ENCODE results near the gene CDK5RAP2. TPM values are rescaled to one million over a fixed set of nuclear protein-coding genes. Genes with fewer than 3 reads are reported as not detected.

CDK5RAP2 gene
- total RNA-seq, 1 donor from 2014 or later: 54.5 TPM

DNA sequence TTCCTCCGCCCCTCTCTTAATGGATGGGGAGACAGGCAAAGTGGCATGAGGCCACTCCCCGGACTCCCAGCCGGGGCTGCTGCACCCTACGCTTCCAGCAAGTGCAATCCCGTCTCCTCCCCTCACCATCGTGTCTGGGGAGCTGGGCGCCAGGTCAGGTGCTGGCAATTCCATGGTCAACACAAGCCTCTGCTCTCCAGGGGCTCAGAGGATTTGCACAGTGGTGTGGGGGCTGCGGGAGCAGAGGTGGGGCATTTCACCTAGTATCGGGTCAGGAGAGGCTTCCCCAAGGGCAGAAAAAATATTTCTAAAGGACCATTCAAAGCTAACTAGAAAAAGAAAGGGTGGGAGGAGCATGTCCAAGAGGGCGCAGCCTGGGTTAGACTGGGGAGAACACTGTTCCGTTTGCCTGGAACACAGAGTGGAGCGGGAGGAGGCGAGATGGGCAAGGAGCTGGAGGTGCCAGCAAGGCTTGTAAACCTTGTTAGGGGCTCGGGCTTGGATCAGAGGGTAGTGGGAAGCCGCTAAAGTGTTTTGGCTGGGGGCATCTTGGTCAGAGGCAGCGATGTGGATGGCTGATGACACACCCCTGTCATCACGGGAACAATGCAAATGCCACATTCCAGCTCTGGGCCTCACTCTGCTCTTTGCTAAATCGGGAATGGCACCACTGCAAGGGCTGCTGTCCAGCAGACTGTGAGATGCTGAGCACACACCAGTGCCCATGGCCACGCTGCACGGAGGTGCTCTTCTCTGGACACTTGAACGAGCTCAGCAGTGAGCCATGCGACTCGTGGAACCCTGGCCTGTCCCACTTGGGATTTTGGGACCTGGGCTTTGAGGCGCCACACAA is 191.7 kb downstream of the CDK5RAP2 start:
- Histone ChIP-seq H3K27ac (no peak overlapping the region), H3K36me3 (peaks cover 0 to 37% of the 10 kb centered on the region in 2 donors)

DNA sequence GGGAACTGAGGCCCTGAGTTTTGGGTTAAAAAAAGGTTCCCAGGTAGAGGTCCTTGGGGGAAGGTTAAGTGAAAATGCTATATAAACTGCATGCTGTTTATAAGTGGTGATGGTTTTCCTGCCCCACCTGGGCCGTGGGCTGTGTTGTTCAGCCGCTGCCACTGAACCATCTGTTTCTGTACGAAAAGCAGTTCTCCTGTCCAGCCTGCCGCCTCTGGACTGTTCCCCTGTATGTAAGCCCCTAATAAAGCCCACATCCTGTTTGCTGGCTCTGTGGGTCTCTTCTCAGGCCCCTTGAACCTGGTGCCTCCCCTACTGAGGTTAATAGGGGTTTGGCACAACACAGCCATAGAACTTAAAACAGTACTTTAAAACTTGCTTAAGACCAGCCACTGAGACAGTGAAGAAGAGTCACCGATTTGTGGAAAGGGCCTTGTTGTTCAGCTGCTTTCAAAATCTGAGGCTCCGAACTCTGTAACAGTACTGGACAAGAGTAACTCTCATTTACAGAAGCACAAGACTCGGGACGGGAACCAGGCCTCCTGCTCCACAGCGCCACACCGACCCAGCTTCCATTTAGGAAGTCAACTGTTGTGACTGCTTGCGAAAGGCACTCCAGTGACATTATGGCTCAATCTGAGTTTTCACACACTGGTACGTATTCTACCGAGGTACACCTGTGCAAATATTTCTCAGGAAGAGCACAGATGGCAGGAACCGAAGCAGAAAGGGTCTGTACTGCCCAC is 192.5 kb downstream of the CDK5RAP2 start:
- TF ChIP-seq POLR2A (IDR thresholded peaks at IDR 0.05): no peak
- H3K36me3 ChIP-seq: peaks cover 0 to 29% of the 10 kb centered on the region in 2 donors

More for the DNA sequence above, 191.7 kb downstream of the CDK5RAP2 start:
- Histone ChIP-seq H3K4me3 (no peak overlapping the region), H3K27me3 (no peaks in the 10 kb centered on the region), H3K9me3 (no peaks in the 10 kb centered on the region), H3K4me1 (no peaks in the 10 kb centered on the region)
- TF ChIP-seq POLR2AphosphoS5 (IDR thresholded peaks at IDR 0.05; ENCODE audit: insufficient read depth in 1 of 2, low read depth in 1 of 2) (no peak), POLR2A (IDR thresholded peaks at IDR 0.05) (no peak)
- intact Hi-C loops (cut with DNase I): no loop called here
- DNase-seq (ENCODE audit: extremely low spot score in 2 of 2): no peak

DNA sequence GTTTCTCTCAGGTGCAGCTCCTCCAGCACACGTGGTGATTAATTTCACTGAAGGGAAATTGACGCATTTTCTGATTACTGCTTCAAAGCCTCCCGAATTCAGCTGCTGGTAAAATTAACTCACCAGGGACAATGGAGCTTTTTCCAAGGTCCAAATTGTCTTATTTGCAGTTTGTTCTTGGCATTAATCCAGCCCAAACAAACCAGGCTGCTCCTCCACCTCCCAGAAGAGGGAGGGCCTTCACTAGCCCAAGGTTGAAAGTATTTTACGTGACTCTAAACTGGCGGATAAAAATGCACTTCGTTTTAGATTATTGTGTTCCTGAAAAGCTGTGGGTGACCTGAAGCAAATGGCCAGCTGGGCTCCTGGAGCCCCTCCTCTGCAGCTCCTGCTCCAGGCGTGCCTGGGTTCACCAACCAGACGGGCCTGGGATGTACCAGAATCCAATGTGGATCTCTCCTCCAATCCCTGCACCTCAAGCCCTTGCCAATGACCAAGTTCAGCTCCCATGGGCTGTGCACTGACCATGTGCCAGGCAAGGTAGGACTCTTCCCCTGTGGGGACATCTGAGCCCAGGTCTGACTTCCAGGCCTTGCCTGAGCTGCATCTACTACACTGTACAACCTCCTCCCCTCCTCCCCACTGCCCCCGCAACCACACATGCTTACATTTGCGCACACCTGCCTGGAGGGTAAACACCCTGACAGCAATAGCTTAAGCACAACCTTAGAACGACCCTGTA is 193.4 kb downstream of the CDK5RAP2 start:
- Histone ChIP-seq H3K4me3 (no peak overlapping the region), H3K36me3 (peaks cover 0 to 21% of the 10 kb centered on the region in 2 donors), H3K27ac (no peak overlapping the region), H3K4me1 (no peaks in the 10 kb centered on the region), H3K27me3 (no peaks in the 10 kb centered on the region), H3K9me3 (no peaks in the 10 kb centered on the region)
- intact Hi-C loops (cut with DNase I): no loop called here
- TF ChIP-seq POLR2A (IDR thresholded peaks at IDR 0.05): no peak
- no peak for TF ChIP-seq POLR2AphosphoS5 (IDR thresholded peaks at IDR 0.05; ENCODE audit: insufficient read depth in 1 of 2, low read depth in 1 of 2)
- no peak for TF ChIP-seq CTCF (IDR thresholded peaks at IDR 0.05)
- no peak for DNase-seq (ENCODE audit: extremely low spot score in 2 of 2)

More for the DNA sequence above, 192.5 kb downstream of the CDK5RAP2 start:
- intact Hi-C loops (cut with DNase I): no loop called here
- Histone ChIP-seq H3K4me1 (no peaks in the 10 kb centered on the region), H3K27ac (no peak overlapping the region), H3K9me3 (no peaks in the 10 kb centered on the region), H3K4me3 (no peak overlapping the region), H3K27me3 (no peaks in the 10 kb centered on the region)
- DNase-seq (ENCODE audit: extremely low spot score in 2 of 2): no peak

DNA sequence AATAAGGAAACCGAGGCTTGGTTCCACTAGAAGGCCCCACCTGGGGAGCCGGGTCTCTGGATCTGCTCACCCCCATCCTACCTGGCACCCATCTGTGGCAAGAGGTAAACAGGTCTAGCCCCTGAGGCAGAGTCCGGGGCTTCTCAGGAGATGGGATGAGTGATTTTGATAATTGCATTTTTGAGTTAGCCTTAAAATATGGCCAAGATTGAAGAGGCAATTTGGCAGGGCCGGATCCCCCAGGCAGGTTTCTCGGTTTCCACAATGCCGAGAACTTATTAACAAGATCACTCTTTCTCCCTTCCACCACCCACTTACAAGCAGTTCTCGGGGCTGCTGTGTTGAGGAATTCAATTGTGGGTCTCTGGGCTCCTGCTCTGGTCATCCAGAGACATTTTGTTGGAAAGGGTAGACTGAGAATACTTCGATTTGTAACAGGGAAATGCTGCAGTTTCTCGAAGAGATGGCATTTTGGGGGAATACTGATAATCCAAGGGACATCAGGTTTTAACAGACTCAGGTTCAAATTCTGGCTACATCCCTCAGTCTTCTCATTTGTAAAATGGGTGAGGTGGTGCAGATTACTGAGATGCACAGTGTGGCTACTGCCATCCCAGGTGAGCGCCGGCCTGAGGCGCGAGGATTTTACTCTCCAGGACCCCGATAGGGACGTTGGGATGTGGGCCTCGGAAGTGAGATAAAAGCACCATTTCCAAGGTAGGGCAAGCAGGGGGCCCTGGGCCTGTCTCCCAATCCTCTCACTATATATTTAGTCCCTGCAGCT is 194.2 kb downstream of the CDK5RAP2 start:
- peaks cover 0 to 15% of the 10 kb centered on the region in 2 donors for H3K36me3 ChIP-seq
- no peak overlapping the region for H3K27ac ChIP-seq
- no peaks in the 10 kb centered on the region for H3K9me3 ChIP-seq
- no peak overlapping the region for H3K4me3 ChIP-seq
- no peak for DNase-seq (ENCODE audit: extremely low spot score in 2 of 2)
- TF ChIP-seq POLR2AphosphoS5 (IDR thresholded peaks at IDR 0.05; ENCODE audit: insufficient read depth in 1 of 2, low read depth in 1 of 2) (no peak), POLR2A (IDR thresholded peaks at IDR 0.05) (no peak), CTCF (IDR thresholded peaks at IDR 0.05) (no peak)
- H3K4me1 ChIP-seq: no peaks in the 10 kb centered on the region
- intact Hi-C loops (cut with DNase I): no loop called here
- no peaks in the 10 kb centered on the region for H3K27me3 ChIP-seq

DNA sequence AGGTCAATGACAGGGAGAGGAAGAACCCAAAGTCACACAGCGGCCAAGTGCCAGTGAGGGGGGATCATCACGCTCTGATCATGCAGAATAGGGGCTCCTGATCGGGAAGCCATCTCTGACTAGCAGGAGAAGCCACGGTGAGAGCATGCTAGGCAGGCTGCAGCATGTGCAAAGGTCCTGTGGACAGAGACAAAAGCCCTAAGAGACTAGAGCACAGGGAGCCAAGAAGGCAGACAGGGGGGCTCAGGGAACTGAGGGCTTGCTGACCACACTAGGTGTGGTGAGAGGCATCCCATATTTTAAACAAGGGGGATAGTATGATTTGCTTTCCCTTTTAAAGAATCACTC is 195.1 kb downstream of the CDK5RAP2 start:
- Histone ChIP-seq H3K4me1 (no peaks in the 10 kb centered on the region), H3K27ac (no peak overlapping the region)

More for the DNA sequence above, 195.1 kb downstream of the CDK5RAP2 start:
- TF ChIP-seq POLR2A (IDR thresholded peaks at IDR 0.05): no peak
- TF ChIP-seq CTCF (IDR thresholded peaks at IDR 0.05): no peak
- TF ChIP-seq POLR2AphosphoS5 (IDR thresholded peaks at IDR 0.05; ENCODE audit: insufficient read depth in 1 of 2, low read depth in 1 of 2): no peak
- H3K4me3 ChIP-seq: no peak overlapping the region
- intact Hi-C loops (cut with DNase I): no loop called here
- no peaks in the 10 kb centered on the region for H3K9me3 ChIP-seq
- DNase-seq (ENCODE audit: extremely low spot score in 2 of 2): no peak
- H3K36me3 ChIP-seq: peaks cover 0 to 8% of the 10 kb centered on the region in 2 donors
- no peaks in the 10 kb centered on the region for H3K27me3 ChIP-seq

Data from vagina (tissue), 2 donors.